Left colon (tissue), 2 donors: Measurements from ENCODE around the gene TRIB2. TPM values are rescaled to one million over a fixed set of nuclear protein-coding genes. Genes with fewer than 3 reads are reported as not detected.

ENCODE experiments used
- ATAC-seq: fragments of 200-7000 bp; cut with Tn5 transposase; one replicate; pipeline ENCODE4 v1.9.1; 2020; ENCODE audit warnings: mild to moderate bottlenecking, moderate library complexity
- DNase-seq, 2 donors: peaks; one replicate each; pipeline ENCODE4 v3.0.0-alpha.2; 2020
- intact Hi-C, 2 donors: fragments of 100-400 bp; cut with DNase I in 1 of 2; cut with micrococcal nuclease in 1 of 2; formaldehyde crosslinking; loops; one replicate each; pipeline versions ENCODE4 v1.11.2 to v1.14.0; 2022; cut with DNase I, micrococcal nuclease
- total RNA-seq, 2 donors: library from RNA; stranded (reverse); fragmentation: NEBNext Ultra II Directional; extraction: Animal tissue kit (Norgen Biotek cat#: 25700); gene quantifications; one replicate each; pipeline ENCODE4 v1.2.1, GENCODE V29; 2021
- donor health status: DM: no; HTN: no; CAD: no.
- donor health status: DM: yes; HTN: yes; CAD: no.

Gene TRIB2
- total RNA-seq, 2 donors from 2014 or later: 3.4 to 7.8 TPM

- ATAC-seq (no peak), DNase-seq (no peak)
- intact Hi-C loops: no loop called here
Observed at GRCh38 chr2:12764075-12764730, 47.5 kb downstream of the TRIB2 start.

GRCh38 chr2:12764849-12765605, 48.3 kb downstream of the TRIB2 start:
- intact Hi-C loops: no loop called here
- ATAC-seq (no peak), DNase-seq (no peak)

GRCh38 chr2:12766421-12766879, 49.7 kb downstream of the TRIB2 start:
- intact Hi-C loops: no loop called here
- DNase-seq (no peak), ATAC-seq (no peak)

- ATAC-seq: no peak
- DNase-seq: no peak
- intact Hi-C loops: no loop called here
Observed at GRCh38 chr2:12767541-12767940, 50.8 kb downstream of the TRIB2 start.

- intact Hi-C loops: no loop called here
- ATAC-seq (no peak), DNase-seq (no peak)
Observed at GRCh38 chr2:12767996-12768624, 51.4 kb downstream of the TRIB2 start.

- no peak for DNase-seq
- ATAC-seq: no peak
- intact Hi-C loops: no loop called here
Observed at GRCh38 chr2:12769492-12770105, 52.9 kb downstream of the TRIB2 start.

- intact Hi-C loops: no loop called here
- DNase-seq (no peak), ATAC-seq (no peak)
Observed at GRCh38 chr2:12770300-12770968, 53.7 kb downstream of the TRIB2 start.

GRCh38 chr2:12771154-12771553, 54.4 kb downstream of the TRIB2 start:
- DNase-seq (no peak), ATAC-seq (no peak)
- intact Hi-C loops: no loop called here

- intact Hi-C loops: no loop called here
Observed at GRCh38 chr2:12773586-12774394, 57.1 kb downstream of the TRIB2 start.

GRCh38 chr2:12774395-12774727, 57.6 kb downstream of the TRIB2 start:
- ATAC-seq (no peak), DNase-seq (no peak)
- intact Hi-C loops: no loop called here

More at GRCh38 chr2:12773586-12774394, 57.1 kb downstream of the TRIB2 start:
- no peak for ATAC-seq
- no peak for DNase-seq

- no peak for DNase-seq
- intact Hi-C loops: no loop called here
- ATAC-seq: no peak
Observed at GRCh38 chr2:12776521-12776961, 59.8 kb downstream of the TRIB2 start.

- DNase-seq: no peak
- ATAC-seq: no peak
- intact Hi-C loops: no loop called here
Observed at GRCh38 chr2:12778369-12778768, 61.6 kb downstream of the TRIB2 start.

GRCh38 chr2:12778811-12779579, 62.3 kb downstream of the TRIB2 start:
- intact Hi-C loops: no loop called here
- DNase-seq (no peak), ATAC-seq (no peak)

GRCh38 chr2:12781329-12781728, 64.6 kb downstream of the TRIB2 start:
- DNase-seq (no peak), ATAC-seq (no peak)
- intact Hi-C loops: no loop called here

- DNase-seq (no peak), ATAC-seq (no peak)
- intact Hi-C loops: no loop called here
Observed at GRCh38 chr2:12787891-12788801, 71.4 kb downstream of the TRIB2 start.

GRCh38 chr2:12791906-12792305, 75.2 kb downstream of the TRIB2 start:
- no peak for DNase-seq
- intact Hi-C loops: no loop called here
- ATAC-seq: no peak
